Measurements from ENCODE around the gene PIK3AP1. TPM values are rescaled to one million over a fixed set of nuclear protein-coding genes. Genes with fewer than 3 reads are reported as not detected.
A peak's percentile ranks its signal among the peaks of the same experiment; 100 is the strongest.
"Not testable (repeated sequence)": the region's sequence is repeated elsewhere in the genome, so short reads cannot be mapped to it uniquely, and the experiment has no call there.

The PIK3AP1 gene
- total RNA-seq = 1 to 10 TPM in 1 of 2 donors, under 1 TPM in 1; 0.87 to 9.1 TPM

- DNase-seq (ENCODE audit: low spot score in 2 of 2) (peak; percentile 59 to 64), ATAC-seq (peak; percentile 83 to 87)
- peak within 1 kb of the TSS; percentile 72 to 95 for H3K27ac Mint-ChIP-seq
- peaks cover 0 to 6% of the 10 kb centered on the region in 2 donors for H3K36me3 Mint-ChIP-seq
- H3K9me3 Mint-ChIP-seq = no peaks in the 10 kb centered on the region
Observed at GRCh38 chr10:96720422-96721206, at the start of gene PIK3AP1. TSS of gene PIK3AP1 (minus strand) at chr10:96720514. CDS start at chr10:96720394, 120 bp downstream.

- Mint-ChIP-seq H3K36me3 (peaks cover 6 to 8% of the 10 kb centered on the region in 2 donors), H3K9me3 (peaks cover 0 to 7% of the 10 kb centered on the region in 2 donors), H3K27ac (no peak overlapping the region)
- no peak for ATAC-seq
- DNase-seq (ENCODE audit: low spot score in 2 of 2) = no peak
Observed at GRCh38 chr10:96768136-96768535, 47.8 kb upstream of the PIK3AP1 start.

GRCh38 chr10:96767611-96768010 is 47.3 kb upstream of the PIK3AP1 start:
- Mint-ChIP-seq H3K9me3 (peaks cover 0 to 6% of the 10 kb centered on the region in 2 donors), H3K36me3 (peaks cover 5 to 6% of the 10 kb centered on the region in 2 donors), H3K27ac (no peak overlapping the region)
- ATAC-seq = no peak
- no peak for DNase-seq (ENCODE audit: low spot score in 2 of 2)

- H3K36me3 Mint-ChIP-seq = no peaks in the 10 kb centered on the region
- DNase-seq (ENCODE audit: low spot score in 2 of 2) (peak; percentile 66 to 78), ATAC-seq (peak; percentile 85 to 89)
- no peak overlapping the region for H3K27ac Mint-ChIP-seq
- no peaks in the 10 kb centered on the region for H3K9me3 Mint-ChIP-seq
Observed at GRCh38 chr10:96765406-96766240, 45.3 kb upstream of the PIK3AP1 start.

GRCh38 chr10:96764425-96765060 is 44.2 kb upstream of the PIK3AP1 start:
- no peaks in the 10 kb centered on the region for H3K9me3 Mint-ChIP-seq
- no peak overlapping the region for H3K27ac Mint-ChIP-seq
- DNase-seq (ENCODE audit: low spot score in 2 of 2) (no peak), ATAC-seq (no peak)
- H3K36me3 Mint-ChIP-seq = no peaks in the 10 kb centered on the region

GRCh38 chr10:96758423-96758822 is 38.1 kb upstream of the PIK3AP1 start:
- peak in 1 of 2 donors; percentile 20 for ATAC-seq
- Mint-ChIP-seq H3K9me3 (no peaks in the 10 kb centered on the region), H3K36me3 (no peaks in the 10 kb centered on the region), H3K27ac (no peak overlapping the region)
- no peak for DNase-seq (ENCODE audit: low spot score in 2 of 2)

- Mint-ChIP-seq H3K36me3 (no peaks in the 10 kb centered on the region), H3K27ac (no peak overlapping the region), H3K9me3 (no peaks in the 10 kb centered on the region)
- DNase-seq (ENCODE audit: low spot score in 2 of 2) = no peak
- no peak for ATAC-seq
Observed at GRCh38 chr10:96756111-96756903, 36.0 kb upstream of the PIK3AP1 start.

- no peaks in the 10 kb centered on the region for H3K9me3 Mint-ChIP-seq
- H3K27ac Mint-ChIP-seq = no peak overlapping the region
Observed at GRCh38 chr10:96753956-96754355, 33.6 kb upstream of the PIK3AP1 start.

GRCh38 chr10:96752375-96752774 is 32.1 kb upstream of the PIK3AP1 start:
- Mint-ChIP-seq H3K9me3 (no peaks in the 10 kb centered on the region), H3K36me3 (no peaks in the 10 kb centered on the region), H3K27ac (no peak overlapping the region)
- ATAC-seq (no peak), DNase-seq (ENCODE audit: low spot score in 2 of 2) (no peak)

More at GRCh38 chr10:96753956-96754355, 33.6 kb upstream of the PIK3AP1 start:
- DNase-seq (ENCODE audit: low spot score in 2 of 2) (no peak), ATAC-seq (no peak)
- H3K36me3 Mint-ChIP-seq = no peaks in the 10 kb centered on the region

- not testable (repeated sequence) for DNase-seq (ENCODE audit: low spot score in 2 of 2); ATAC-seq; H3K9me3 Mint-ChIP-seq; H3K36me3 Mint-ChIP-seq; H3K27ac Mint-ChIP-seq
Observed at GRCh38 chr10:96750316-96750715, 30.0 kb upstream of the PIK3AP1 start.

GRCh38 chr10:96747734-96748550 is 27.6 kb upstream of the PIK3AP1 start:
- DNase-seq (ENCODE audit: low spot score in 2 of 2) (no peak), ATAC-seq (peak; percentile 91 to 92)
- H3K36me3 Mint-ChIP-seq = no peaks in the 10 kb centered on the region
- no peaks in the 10 kb centered on the region for H3K9me3 Mint-ChIP-seq
- peak overlapping the region in 1 of 2 donors; percentile 38 for H3K27ac Mint-ChIP-seq

GRCh38 chr10:96746503-96746902 is 26.2 kb upstream of the PIK3AP1 start:
- H3K9me3 Mint-ChIP-seq = no peaks in the 10 kb centered on the region
- no peak for ATAC-seq
- H3K27ac Mint-ChIP-seq = peak overlapping the region in 1 of 2 donors; percentile 36
- DNase-seq (ENCODE audit: low spot score in 2 of 2) = no peak
- no peaks in the 10 kb centered on the region for H3K36me3 Mint-ChIP-seq

GRCh38 chr10:96745950-96746349 is 25.6 kb upstream of the PIK3AP1 start:
- peak overlapping the region in 1 of 2 donors; percentile 17 for H3K27ac Mint-ChIP-seq
- no peak for ATAC-seq
- no peak for DNase-seq (ENCODE audit: low spot score in 2 of 2)
- H3K9me3 Mint-ChIP-seq = no peaks in the 10 kb centered on the region
- H3K36me3 Mint-ChIP-seq = no peaks in the 10 kb centered on the region

GRCh38 chr10:96743988-96744585 is 23.8 kb upstream of the PIK3AP1 start:
- DNase-seq (ENCODE audit: low spot score in 2 of 2) = no peak
- Mint-ChIP-seq H3K9me3 (no peaks in the 10 kb centered on the region), H3K27ac (peak overlapping the region in 1 of 2 donors; percentile 70), H3K36me3 (no peaks in the 10 kb centered on the region)
- no peak for ATAC-seq

- H3K9me3 Mint-ChIP-seq; H3K36me3 Mint-ChIP-seq; DNase-seq (ENCODE audit: low spot score in 2 of 2); H3K27ac Mint-ChIP-seq; ATAC-seq: not testable (repeated sequence)
Observed at GRCh38 chr10:96741557-96741956, 21.2 kb upstream of the PIK3AP1 start.

Measured in activated naive CD4-positive, alpha-beta T cell treated with anti-CD3 and anti-CD28 coated beads, Interleukin-2, amount 50 U/mL, for 72 hours (primary cell).